NCI-H524 treated with DMSO at 0.1 percent for 48 hours (cell line): ENCODE results near the gene REEP6.

Experiments
- DNase-seq: peaks from one replicate; lab custom pipeline; 2025; lab: John Stamatoyannopoulos, UW

REEP6 gene

GRCh38 chr19:1456121-1456900 lies 34.7 kb upstream of the REEP6 start:
- DNase-seq: no peak

- DNase-seq: no peak
Observed at GRCh38 chr19:1457031-1457739, 33.8 kb upstream of the REEP6 start.

- DNase-seq: no peak
Observed at GRCh38 chr19:1457892-1458291, 33.1 kb upstream of the REEP6 start.

GRCh38 chr19:1459479-1459878 lies 31.5 kb upstream of the REEP6 start:
- DNase-seq: no peak

- no peak for DNase-seq
Observed at GRCh38 chr19:1460033-1460995, 30.7 kb upstream of the REEP6 start.

GRCh38 chr19:1461862-1462261 lies 29.1 kb upstream of the REEP6 start:
- DNase-seq: no peak

DNA sequence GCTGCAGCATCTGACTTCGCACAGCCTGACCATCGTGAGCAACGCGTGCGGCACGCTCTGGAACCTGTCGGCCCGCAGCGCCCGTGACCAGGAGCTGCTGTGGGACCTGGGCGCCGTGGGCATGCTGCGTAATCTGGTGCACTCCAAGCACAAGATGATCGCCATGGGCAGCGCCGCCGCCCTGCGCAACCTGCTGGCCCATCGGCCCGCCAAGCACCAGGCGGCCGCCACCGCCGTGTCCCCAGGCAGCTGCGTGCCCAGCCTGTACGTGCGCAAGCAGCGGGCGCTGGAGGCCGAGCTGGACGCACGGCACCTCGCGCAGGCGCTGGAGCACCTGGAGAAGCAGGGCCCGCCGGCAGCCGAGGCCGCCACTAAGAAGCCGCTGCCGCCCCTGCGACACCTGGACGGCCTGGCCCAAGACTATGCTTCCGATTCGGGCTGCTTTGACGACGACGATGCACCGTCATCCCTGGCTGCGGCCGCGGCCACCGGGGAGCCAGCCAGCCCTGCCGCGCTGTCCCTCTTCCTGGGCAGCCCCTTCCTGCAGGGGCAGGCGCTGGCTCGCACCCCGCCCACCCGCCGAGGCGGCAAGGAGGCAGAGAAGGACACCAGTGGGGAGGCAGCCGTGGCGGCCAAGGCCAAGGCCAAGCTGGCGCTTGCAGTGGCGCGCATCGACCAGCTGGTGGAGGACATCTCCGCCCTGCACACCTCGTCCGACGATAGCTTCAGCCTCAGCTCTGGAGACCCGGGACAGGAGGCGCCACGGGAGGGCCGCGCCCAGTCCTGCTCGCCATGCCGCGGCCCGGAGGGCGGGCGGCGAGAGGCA lies 25.6 kb upstream of the REEP6 start:
- DNase-seq: no peak

- no peak for DNase-seq
Observed at GRCh38 chr19:1466018-1466460, 24.9 kb upstream of the REEP6 start.

- no peak for DNase-seq
Observed at GRCh38 chr19:1466461-1467214, 24.3 kb upstream of the REEP6 start.

GRCh38 chr19:1467215-1467489 lies 23.8 kb upstream of the REEP6 start:
- no peak for DNase-seq

GRCh38 chr19:1467490-1468273 lies 23.3 kb upstream of the REEP6 start:
- no peak for DNase-seq

- no peak for DNase-seq
Observed at GRCh38 chr19:1468274-1468820, 22.6 kb upstream of the REEP6 start.

DNA sequence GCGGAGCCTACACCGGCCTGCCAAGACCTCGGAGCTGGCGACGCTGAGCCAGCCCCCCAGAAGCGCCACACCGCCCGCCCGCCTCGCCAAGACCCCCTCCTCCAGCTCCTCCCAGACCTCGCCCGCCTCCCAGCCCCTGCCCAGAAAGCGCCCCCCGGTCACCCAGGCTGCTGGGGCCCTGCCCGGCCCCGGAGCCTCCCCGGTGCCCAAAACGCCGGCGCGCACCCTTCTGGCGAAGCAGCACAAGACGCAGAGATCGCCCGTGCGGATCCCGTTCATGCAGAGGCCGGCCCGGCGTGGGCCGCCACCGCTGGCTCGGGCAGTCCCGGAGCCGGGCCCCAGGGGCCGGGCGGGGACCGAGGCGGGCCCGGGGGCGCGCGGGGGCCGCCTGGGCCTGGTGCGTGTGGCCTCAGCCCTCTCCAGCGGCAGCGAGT lies 22.1 kb upstream of the REEP6 start:
- no peak for DNase-seq

DNA sequence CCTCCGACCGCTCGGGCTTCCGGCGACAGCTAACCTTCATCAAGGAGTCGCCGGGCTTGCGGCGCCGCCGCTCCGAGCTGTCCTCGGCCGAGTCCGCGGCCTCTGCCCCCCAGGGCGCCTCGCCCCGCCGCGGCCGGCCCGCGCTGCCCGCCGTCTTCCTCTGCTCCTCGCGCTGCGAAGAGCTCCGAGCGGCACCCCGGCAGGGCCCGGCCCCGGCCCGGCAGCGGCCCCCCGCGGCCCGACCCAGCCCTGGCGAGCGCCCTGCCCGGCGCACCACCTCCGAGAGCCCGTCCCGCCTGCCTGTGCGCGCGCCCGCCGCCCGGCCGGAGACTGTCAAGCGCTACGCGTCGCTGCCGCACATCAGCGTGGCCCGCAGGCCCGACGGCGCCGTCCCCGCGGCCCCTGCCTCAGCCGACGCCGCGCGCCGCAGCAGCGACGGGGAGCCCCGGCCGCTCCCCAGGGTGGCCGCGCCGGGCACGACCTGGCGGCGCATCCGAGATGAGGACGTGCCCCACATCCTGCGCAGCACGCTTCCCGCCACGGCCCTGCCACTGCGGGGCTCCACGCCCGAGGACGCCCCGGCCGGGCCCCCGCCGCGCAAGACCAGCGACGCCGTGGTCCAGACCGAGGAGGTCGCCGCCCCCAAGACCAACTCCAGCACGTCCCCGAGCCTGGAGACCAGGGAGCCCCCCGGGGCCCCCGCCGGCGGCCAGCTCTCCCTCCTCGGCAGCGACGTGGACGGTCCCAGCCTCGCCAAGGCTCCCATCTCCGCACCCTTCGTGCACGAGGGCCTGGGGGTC lies 21.5 kb upstream of the REEP6 start:
- no peak for DNase-seq

DNA sequence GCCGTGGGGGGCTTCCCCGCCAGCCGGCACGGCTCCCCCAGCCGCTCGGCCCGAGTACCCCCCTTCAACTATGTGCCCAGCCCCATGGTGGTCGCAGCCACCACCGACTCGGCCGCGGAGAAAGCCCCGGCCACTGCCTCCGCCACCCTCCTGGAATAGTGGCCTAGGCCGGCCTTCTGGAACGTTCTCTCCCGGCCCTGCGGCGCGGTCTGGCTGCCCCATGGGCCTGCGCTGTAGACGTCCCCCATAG lies 21.0 kb upstream of the REEP6 start:
- DNase-seq: no peak

DNA sequence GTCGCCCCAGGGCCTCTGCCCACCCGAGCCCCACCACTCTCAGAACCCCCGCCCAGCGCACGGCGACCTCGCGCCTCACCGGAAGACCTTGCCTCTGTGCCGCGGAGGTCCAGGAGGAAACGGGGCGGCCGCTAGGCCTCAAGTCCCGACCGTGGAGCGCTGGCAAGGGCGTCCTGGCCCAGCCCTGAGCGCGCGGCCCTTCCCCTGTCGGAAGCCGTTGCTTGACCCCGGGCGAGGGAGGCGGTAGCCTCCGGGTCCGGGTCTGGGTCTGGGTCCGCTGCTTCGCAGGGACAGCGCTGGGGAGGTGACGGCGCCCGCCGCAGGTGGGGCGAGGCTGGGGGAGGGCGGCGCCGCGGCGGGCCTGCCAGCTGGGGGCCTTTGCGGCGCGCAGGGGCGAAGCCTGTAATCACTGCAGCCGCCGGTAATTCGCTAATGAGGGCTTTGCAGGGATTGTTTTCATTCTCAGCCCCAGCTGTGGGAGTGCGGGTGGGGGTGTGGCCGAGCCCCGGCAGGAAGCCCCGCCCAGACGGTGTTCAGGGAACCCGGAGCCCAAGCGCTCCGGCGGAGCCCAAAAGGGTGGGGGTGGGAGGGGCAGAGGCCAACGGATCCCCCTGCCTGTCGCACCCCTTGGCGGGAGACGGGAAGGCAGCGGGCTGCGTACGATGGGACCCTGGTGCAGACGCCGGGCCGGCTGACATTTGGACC lies 20.5 kb upstream of the REEP6 start:
- peak; percentile 37 for DNase-seq

DNA sequence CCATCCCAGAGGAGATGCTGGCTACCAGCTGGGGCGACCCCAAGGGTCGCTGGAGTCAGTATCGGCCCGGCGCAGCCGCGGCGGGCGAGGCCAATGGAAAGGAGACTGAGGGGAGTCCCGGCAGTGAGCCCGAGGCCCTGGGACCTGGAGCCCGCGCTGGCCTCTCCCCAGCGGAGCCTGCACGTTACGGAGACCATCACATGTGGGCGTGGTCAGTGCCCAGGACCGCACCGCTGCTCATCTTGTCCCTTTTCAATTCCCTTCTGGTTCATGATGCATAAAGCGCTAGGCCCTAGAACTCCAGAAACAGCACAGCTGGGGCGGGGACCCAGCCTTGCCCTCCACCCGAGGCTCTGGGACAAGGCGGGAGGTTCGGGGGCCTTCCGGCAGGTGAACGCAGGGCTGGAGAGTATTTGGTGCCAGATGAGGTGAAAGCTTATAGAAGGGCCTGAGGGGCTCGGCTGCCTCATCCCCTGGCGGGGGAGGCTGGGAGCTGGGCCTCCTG lies 19.9 kb upstream of the REEP6 start:
- no peak for DNase-seq

DNA sequence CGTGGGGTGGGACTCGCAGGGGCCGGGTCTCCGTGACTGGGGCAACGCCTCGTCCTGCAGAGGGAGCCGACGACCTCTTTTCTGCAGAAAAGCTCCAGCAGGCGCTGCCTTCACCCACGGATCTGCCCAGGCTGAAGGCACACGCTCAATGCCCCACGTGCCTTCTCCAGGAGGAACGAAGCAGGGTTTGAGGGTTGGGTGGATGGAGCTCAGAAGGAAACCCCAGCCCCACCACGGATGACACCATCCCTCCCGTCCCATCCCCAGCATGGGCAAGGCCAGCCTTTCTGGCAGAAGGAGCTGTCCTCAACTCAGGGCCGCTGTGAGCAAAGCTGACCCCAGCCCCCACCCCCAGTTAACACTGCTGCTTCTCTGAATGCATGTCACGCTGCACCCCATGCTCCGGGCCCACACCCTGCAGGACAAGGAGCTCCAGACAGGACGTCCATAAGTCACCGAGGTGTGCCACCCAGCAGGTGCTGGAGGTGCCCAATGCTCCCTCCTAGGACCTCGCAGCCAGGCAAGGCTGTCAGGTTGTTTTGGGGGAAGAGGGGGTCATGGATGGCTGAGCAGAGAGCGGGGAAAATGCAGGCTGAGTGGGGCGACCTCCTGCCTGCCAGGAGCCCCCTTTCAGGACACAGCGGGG lies 19.3 kb upstream of the REEP6 start:
- no peak for DNase-seq
